Activated naive CD8-positive, alpha-beta T cell treated with anti-CD3 and anti-CD28 coated beads, Interleukin-2, amount 50 U/mL, for 24 hours (primary cell): ENCODE data around the gene PAM16.
A peak's percentile ranks its signal among the peaks of the same experiment; 100 is the strongest.
"Not testable (repeated sequence)": the region's sequence is repeated elsewhere in the genome, so short reads cannot be mapped to it uniquely, and the experiment has no call there.

Experiments
- ATAC-seq: fragments of 150-1000 bp; cut with Tn5 transposase; one replicate; pipeline ENCODE4 v1.10.0; 2021
- DNase-seq: peaks from one replicate; pipeline ENCODE4 v3.0.0; 2021
- H3K27ac Mint-ChIP-seq: one replicate; pipeline ENCODE4 v1.8.0; 2021; ENCODE audit warnings: mild to moderate bottlenecking, mixed read lengths
- H3K27me3 Mint-ChIP-seq: one replicate; pipeline ENCODE4 v1.8.0; 2021; ENCODE audit warnings: mixed read lengths
- H3K36me3 Mint-ChIP-seq: one replicate; pipeline ENCODE4 v1.8.0; 2021; ENCODE audit warnings: low read depth, mixed read lengths
- H3K4me1 Mint-ChIP-seq: one replicate; pipeline ENCODE4 v1.8.0; 2021; ENCODE audit warnings: mixed read lengths
- H3K4me3 Mint-ChIP-seq: one replicate; pipeline ENCODE4 v1.8.0; 2021; ENCODE audit warnings: mild to moderate bottlenecking, moderate library complexity, mixed read lengths
- H3K9me3 Mint-ChIP-seq: one replicate; pipeline ENCODE4 v1.8.0; 2021; ENCODE audit warnings: mixed read lengths

Gene PAM16

DNA sequence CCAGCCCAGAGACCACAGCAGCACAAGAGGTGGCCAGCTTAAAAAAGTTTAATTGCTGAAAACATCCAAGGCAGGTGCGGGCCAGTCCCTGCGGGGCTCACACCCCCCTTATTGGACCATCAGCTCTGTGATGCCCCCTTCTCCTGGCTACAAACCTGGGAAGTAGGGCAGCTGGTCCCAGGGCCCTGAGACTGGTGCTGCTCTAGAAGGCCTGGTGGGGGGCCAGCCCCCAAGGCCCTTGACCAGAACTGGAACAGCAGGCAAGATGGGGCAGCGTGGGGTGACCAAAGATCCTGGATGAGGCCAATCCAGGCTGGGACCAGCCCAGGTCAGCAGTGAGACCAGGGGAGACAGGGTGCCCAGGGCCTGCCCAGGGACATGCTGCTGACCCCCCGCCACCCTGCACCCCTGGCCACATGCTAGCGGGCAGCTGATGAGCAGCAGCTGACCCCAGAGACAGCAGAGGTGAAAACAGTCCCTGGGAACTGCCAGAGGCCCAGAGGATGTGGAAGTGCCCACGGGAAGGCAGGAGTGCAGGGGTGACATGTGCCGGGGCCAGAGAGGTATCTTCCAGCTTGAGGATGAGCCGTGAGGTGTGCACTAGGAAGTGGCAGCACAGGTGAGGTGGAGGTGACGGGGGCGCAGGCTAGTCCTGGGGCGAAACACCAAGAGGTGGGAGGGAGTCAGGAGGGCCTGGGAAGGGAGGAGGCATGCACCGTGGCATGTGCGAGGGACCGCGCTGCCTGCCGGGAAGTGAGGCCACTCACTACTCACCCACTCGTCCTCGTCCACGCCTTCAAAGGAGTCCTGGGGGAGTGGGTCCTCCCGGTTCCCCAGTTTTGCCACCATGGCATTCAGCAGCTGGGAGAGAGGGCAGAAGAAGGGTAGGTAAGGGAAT is 3.6 kb upstream of the PAM16 start:
- no peak overlapping the region for H3K27ac Mint-ChIP-seq
- no peak for DNase-seq

GRCh38 chr16:4353675-4354074 is 2.6 kb upstream of the PAM16 start:
- DNase-seq (no peak), ATAC-seq (no peak)
- Mint-ChIP-seq H3K27ac (peak overlapping the region; percentile 29), H3K27me3 (no peaks in the 10 kb centered on the region), H3K4me3 (no peak overlapping the region), H3K4me1 (peaks cover 17% of the 10 kb centered on the region), H3K9me3 (no peaks in the 10 kb centered on the region), H3K36me3 (peaks cover 10% of the 10 kb centered on the region)

More for the DNA sequence above, 3.6 kb upstream of the PAM16 start:
- Mint-ChIP-seq H3K4me1 (peaks cover 11% of the 10 kb centered on the region), H3K27me3 (no peaks in the 10 kb centered on the region), H3K9me3 (no peaks in the 10 kb centered on the region), H3K36me3 (peaks cover 14% of the 10 kb centered on the region), H3K4me3 (no peak overlapping the region)
- ATAC-seq, result no peak

DNA sequence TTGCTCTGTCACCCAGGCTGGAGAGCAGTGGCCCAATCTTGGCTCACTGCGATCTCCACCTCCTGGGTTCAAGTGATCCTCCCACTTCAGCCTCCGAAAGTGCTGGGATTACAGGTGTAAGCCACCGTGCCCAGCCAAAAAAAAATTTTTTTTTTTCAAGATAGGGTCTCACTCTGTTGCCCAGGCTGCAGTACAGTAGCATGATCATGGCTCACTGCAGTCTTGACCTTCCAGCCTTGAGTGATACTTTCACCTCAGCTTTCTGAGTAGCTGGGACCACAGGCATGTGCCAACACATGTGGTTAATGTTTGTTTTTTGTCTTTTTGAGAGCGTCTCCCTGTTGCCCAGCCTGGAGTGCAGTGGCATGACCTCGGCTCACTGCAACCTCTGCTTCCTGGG is 1.7 kb upstream of the PAM16 start:
- Mint-ChIP-seq H3K27ac (no peak overlapping the region), H3K27me3 (no peaks in the 10 kb centered on the region), H3K4me1 (peaks cover 21% of the 10 kb centered on the region), H3K36me3 (peaks cover 14% of the 10 kb centered on the region), H3K9me3 (no peaks in the 10 kb centered on the region), H3K4me3 (no peak overlapping the region)
- no peak for DNase-seq
- no peak for ATAC-seq

DNA sequence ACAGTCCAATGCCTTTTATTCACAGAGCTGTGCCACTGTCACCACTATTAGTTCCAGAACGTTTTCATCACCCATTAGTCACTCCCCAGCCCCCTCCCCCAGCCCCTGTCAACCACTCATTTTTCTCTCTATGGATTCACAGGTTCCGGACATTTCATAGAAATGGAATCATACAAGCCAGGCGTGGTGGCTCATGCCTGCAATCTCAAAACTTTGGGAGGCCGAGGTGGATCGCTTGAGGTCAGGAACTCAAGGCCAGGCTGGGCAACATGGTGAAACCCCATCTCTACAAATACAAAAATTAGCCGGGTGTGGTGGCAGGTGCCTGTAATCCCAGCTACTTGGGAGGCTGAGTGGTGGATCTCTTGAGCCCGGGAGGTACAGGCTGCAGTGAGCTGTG is 759 bp upstream of the PAM16 start:
- H3K36me3 Mint-ChIP-seq, result peaks cover 15% of the 10 kb centered on the region
- H3K4me3 Mint-ChIP-seq, result peak overlapping the region; percentile 95
- peak overlapping the region; percentile 95 for H3K27ac Mint-ChIP-seq
- DNase-seq (no peak), ATAC-seq (no peak)
- H3K9me3 Mint-ChIP-seq, result no peaks in the 10 kb centered on the region
- H3K4me1 Mint-ChIP-seq, result peaks cover 27% of the 10 kb centered on the region
- no peaks in the 10 kb centered on the region for H3K27me3 Mint-ChIP-seq

DNA sequence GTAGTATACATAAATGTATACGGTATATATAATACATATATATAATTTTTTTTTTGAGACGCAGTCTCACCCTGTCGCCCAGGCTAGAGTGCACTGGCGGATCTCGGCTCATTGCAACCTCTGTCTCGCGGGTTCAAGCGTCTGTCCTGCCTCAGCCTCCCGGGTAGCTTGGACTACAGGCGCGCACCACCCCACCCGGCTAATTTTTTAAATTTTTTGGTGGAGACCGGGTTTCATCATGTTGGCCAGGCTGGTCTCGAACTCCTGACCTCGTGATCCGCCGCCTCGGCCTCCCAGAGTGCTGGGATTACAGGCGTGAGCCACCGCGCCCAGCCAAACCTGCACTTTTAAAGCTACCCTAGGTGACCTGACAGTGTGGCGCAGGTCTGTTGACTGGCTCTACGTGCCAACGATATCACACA is 745 bp downstream of the PAM16 start:
- peak overlapping the region; percentile 95 for H3K27ac Mint-ChIP-seq
- H3K4me1 Mint-ChIP-seq, result peaks cover 27% of the 10 kb centered on the region
- no peaks in the 10 kb centered on the region for H3K9me3 Mint-ChIP-seq
- H3K27me3 Mint-ChIP-seq, result no peaks in the 10 kb centered on the region
- H3K4me3 Mint-ChIP-seq, result peak overlapping the region; percentile 95
- ATAC-seq, result peak; percentile 3
- H3K36me3 Mint-ChIP-seq, result peaks cover 15% of the 10 kb centered on the region
- no peak for DNase-seq

GRCh38 chr16:4349332-4349731 is 1.8 kb downstream of the PAM16 start:
- ATAC-seq (no peak), DNase-seq (no peak)
- Mint-ChIP-seq H3K36me3 (peaks cover 12% of the 10 kb centered on the region), H3K4me3 (peak overlapping the region; percentile 54), H3K4me1 (peaks cover 27% of the 10 kb centered on the region), H3K27me3 (no peaks in the 10 kb centered on the region), H3K9me3 (no peaks in the 10 kb centered on the region), H3K27ac (no peak overlapping the region)

GRCh38 chr16:4347765-4348509 is 3.2 kb downstream of the PAM16 start:
- Mint-ChIP-seq H3K4me1 (peaks cover 27% of the 10 kb centered on the region), H3K27ac (no peak overlapping the region), H3K9me3 (no peaks in the 10 kb centered on the region), H3K27me3 (no peaks in the 10 kb centered on the region), H3K36me3 (peaks cover 7% of the 10 kb centered on the region), H3K4me3 (peak overlapping the region; percentile 7)
- ATAC-seq, result no peak
- no peak for DNase-seq

DNA sequence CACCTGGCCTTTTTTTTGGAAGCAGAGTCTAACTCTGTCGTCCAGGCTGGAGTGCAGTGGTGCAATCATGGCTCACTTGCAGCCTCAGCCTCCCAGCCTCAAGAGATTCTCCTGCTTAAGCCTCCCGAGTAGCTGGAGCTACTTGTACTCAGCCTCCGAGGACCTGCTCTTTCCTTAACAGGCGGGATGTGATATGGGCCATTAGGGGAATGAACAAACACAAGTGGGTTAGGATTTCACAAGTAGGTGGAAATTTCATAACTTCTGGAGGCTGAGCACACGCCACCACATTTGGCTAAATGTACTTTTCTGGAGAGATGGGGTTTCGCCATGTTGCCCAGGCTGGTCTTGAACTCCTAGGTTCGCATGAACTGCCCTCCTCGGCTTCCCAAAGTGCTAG is 4.1 kb downstream of the PAM16 start:
- H3K27ac Mint-ChIP-seq, result no peak overlapping the region
- H3K27me3 Mint-ChIP-seq, result no peaks in the 10 kb centered on the region
- peaks cover 7% of the 10 kb centered on the region for H3K36me3 Mint-ChIP-seq
- H3K4me1 Mint-ChIP-seq, result peaks cover 27% of the 10 kb centered on the region
- DNase-seq (no peak), ATAC-seq (no peak)
- no peak overlapping the region for H3K4me3 Mint-ChIP-seq
- no peaks in the 10 kb centered on the region for H3K9me3 Mint-ChIP-seq

GRCh38 chr16:4345836-4346781 is 5.0 kb downstream of the PAM16 start:
- Mint-ChIP-seq H3K27ac (peak overlapping the region; percentile 22), H3K4me1 (peaks cover 18% of the 10 kb centered on the region), H3K4me3 (no peak overlapping the region), H3K9me3 (no peaks in the 10 kb centered on the region), H3K36me3 (peaks cover 6% of the 10 kb centered on the region), H3K27me3 (no peaks in the 10 kb centered on the region)
- no peak for ATAC-seq
- no peak for DNase-seq

DNA sequence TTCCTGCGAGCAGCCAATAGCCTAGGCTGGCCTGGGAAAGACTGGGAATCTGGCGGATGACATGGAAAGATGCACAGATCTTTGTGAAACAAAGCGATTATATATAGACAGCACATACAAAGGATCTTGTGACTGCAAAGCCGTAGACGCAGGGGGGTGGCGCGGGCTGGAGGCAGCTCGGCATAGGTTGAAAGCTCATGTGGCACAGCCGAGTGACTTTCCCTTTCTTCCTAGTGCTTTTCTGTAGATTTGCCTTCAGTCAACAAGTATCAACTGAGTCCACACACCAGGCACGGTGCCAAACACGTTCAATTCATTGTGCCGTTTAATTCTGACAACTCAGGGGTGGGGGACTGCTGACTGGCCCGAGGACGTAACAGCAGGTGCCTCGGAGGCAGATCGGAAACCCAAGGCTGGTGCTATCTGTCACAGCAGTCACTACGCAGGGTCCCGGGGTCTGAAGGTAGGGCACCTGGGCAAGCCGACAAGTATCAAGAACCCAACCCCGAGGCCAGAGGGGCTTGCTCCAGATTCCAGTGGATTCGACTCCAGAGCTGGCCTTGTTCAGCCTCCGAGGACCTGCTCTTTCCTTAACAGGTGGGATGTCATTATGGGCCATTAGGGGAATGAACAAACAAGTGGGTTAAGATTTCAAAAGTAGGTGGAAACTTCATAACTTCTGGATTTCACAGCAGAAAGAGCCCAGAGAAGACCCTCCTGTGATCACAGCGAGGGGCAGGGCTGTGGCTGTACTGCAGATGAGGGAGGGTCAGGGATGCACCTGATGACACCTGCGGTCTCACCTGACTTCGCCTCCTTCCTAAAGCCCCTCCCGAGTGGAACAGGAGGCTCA is 5.9 kb downstream of the PAM16 start:
- no peak for DNase-seq
- Mint-ChIP-seq H3K36me3 (peaks cover 5% of the 10 kb centered on the region), H3K9me3 (no peaks in the 10 kb centered on the region), H3K4me1 (peaks cover 18% of the 10 kb centered on the region), H3K27me3 (no peaks in the 10 kb centered on the region), H3K4me3 (no peak overlapping the region), H3K27ac (no peak overlapping the region)
- ATAC-seq, result no peak

GRCh38 chr16:4344300-4344982 is 6.7 kb downstream of the PAM16 start:
- not testable (repeated sequence) for H3K27me3 Mint-ChIP-seq, ATAC-seq, H3K4me3 Mint-ChIP-seq, DNase-seq, H3K27ac Mint-ChIP-seq, H3K36me3 Mint-ChIP-seq, H3K9me3 Mint-ChIP-seq
- peaks cover 13% of the 10 kb centered on the region for H3K4me1 Mint-ChIP-seq

DNA sequence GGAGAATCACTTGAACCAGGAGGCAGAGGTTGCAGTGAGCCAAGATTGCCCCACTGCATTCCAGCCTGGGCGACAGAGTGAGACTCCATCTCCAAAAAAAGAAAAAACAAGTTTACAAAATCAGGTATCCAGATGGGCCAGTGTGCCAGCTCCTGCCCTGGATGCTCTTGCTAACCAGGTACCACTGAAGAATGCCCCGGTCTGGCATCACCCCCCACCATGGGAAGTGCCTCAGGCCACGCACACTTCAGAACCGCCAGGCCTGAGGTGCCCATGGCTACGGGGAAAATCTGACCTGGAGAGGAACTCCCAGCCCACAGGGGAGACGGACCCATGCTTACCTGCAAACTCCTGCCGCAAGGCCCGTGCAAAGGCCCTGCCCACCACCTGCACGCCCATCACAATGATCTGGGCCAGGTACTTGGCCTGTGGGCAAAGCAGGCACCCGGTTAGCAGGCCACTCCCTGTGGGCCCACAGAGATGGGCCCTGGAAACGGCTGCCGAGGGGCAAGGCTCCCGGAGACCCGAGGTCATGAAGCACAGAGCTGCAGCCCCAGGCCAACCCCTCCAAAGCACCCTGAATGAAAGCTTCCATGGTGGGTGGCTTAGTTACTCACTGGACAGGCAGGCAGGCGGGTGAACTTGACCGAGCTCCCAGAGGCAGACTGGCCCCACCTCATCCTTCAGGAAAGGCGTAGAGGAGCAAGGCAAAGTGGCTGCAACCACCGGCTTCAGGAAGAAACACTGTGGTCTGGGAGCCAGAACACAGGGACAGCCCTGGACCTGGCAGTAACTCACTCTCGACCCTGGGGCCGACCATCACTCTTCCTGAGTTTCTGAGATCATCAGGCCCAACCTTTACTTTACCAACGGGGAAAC is 8.0 kb downstream of the PAM16 start:
- DNase-seq (no peak), ATAC-seq (no peak)
- no peaks in the 10 kb centered on the region for H3K27me3 Mint-ChIP-seq
- H3K4me1 Mint-ChIP-seq, result peaks cover 6% of the 10 kb centered on the region
- no peak overlapping the region for H3K4me3 Mint-ChIP-seq
- no peaks in the 10 kb centered on the region for H3K9me3 Mint-ChIP-seq
- peak overlapping the region; percentile 67 for H3K27ac Mint-ChIP-seq
- H3K36me3 Mint-ChIP-seq, result peaks cover 3% of the 10 kb centered on the region
